Osteoblast (primary cell): ENCODE measurements around the gene INTU. TPM values are rescaled to one million over a fixed set of nuclear protein-coding genes. Genes with fewer than 3 reads are reported as not detected.

Experiments
- DNase-seq: peaks from one replicate; pipeline ENCODE4 v3.0.0; 2011; ENCODE audit warnings: low spot score, mixed read lengths; ENCODE audit not compliant: insufficient read length; ENCODE audit errors: missing footprints
- H2AFZ ChIP-seq: 2 replicates; pipeline ENCODE4 v1.6.0; 2011; ENCODE audit warnings: mild to moderate bottlenecking, low read length
- H3K27ac ChIP-seq: 2 replicates; pipeline ENCODE4 v1.5.1; 2011; ENCODE audit warnings: mild to moderate bottlenecking, low read depth, low read length, moderate library complexity
- H3K27me3 ChIP-seq: 2 replicates; pipeline ENCODE4 v1.6.0; 2012; ENCODE audit warnings: mild to moderate bottlenecking, control low read depth, inconsistent platforms, low read length, moderate library complexity; ENCODE audit not compliant: insufficient read depth
- H3K36me3 ChIP-seq: 2 replicates; pipeline ENCODE4 v1.5.1; 2011; ENCODE audit warnings: mild to moderate bottlenecking, low read length, control low read depth, moderate library complexity; ENCODE audit not compliant: insufficient read depth
- H3K4me1 ChIP-seq: 2 replicates; pipeline ENCODE4 v1.5.1; 2011; ENCODE audit warnings: mild to moderate bottlenecking, low read length, control low read depth, moderate library complexity; ENCODE audit not compliant: insufficient read depth
- H3K4me2 ChIP-seq: 2 replicates; pipeline ENCODE4 v1.6.0; 2011; ENCODE audit warnings: mild to moderate bottlenecking, low read length; ENCODE audit not compliant: insufficient read depth
- H3K4me3 ChIP-seq: fragments of 200-600 bp; sonication (generic); 3 replicates; pipeline ENCODE4 v1.5.1; 2012; ENCODE audit warnings: mild to moderate bottlenecking, low read length, inconsistent platforms; ENCODE audit not compliant: insufficient read depth
- H3K79me2 ChIP-seq: 2 replicates; pipeline ENCODE4 v1.6.0; 2012; ENCODE audit warnings: mild to moderate bottlenecking, low read length, control low read depth, inconsistent platforms; ENCODE audit not compliant: insufficient read depth
- H3K9me3 ChIP-seq: 2 replicates; pipeline ENCODE4 v1.5.1; 2011; ENCODE audit warnings: low read depth, low read length, control low read depth
- H4K20me1 ChIP-seq: 2 replicates; pipeline ENCODE4 v1.6.0; 2012; ENCODE audit warnings: mild to moderate bottlenecking, low read length, control low read depth; ENCODE audit not compliant: insufficient read depth
- CTCF ChIP-seq: IDR thresholded peaks from 2 replicates; pipeline ENCODE4 v1.5.1; 2011; ENCODE audit warnings: mild to moderate bottlenecking, low read depth, low read length, moderate library complexity; ENCODE audit errors: extremely low read depth
- total RNA-seq: library from RNA; depleted of rRNA; stranded (reverse); fragments of >200 nt; gene quantifications from 2 replicates; pipeline ENCODE4 v1.2.3, GENCODE V29; 2012

INTU gene
- total RNA-seq, 1 donor, result 7.6 TPM

GRCh38 chr4:127759893-127760292, 127.1 kb downstream of the INTU start:
- Histone ChIP-seq H3K9me3 (no peaks in the 10 kb centered on the region), H3K36me3 (no peaks in the 10 kb centered on the region), H3K4me2 (no peak overlapping the region), H3K79me2 (no peaks in the 10 kb centered on the region), H3K4me3 (no peak overlapping the region), H2AFZ (peak overlapping the region; percentile 54), H3K27me3 (no peaks in the 10 kb centered on the region), H3K4me1 (no peaks in the 10 kb centered on the region), H3K27ac (no peak overlapping the region), H4K20me1 (no peaks in the 10 kb centered on the region)
- DNase-seq, result no peak
- no peak for TF ChIP-seq CTCF

GRCh38 chr4:127771535-127772275, 138.9 kb downstream of the INTU start:
- no peaks in the 10 kb centered on the region for H3K79me2 ChIP-seq
- H4K20me1 ChIP-seq, result no peaks in the 10 kb centered on the region
- no peak overlapping the region for H3K4me3 ChIP-seq
- DNase-seq, result no peak
- H3K4me2 ChIP-seq, result no peak overlapping the region
- H2AFZ ChIP-seq, result no peak overlapping the region
- no peak overlapping the region for H3K27ac ChIP-seq
- no peaks in the 10 kb centered on the region for H3K9me3 ChIP-seq
- no peaks in the 10 kb centered on the region for H3K27me3 ChIP-seq
- TF ChIP-seq CTCF, result no peak
- H3K36me3 ChIP-seq, result no peaks in the 10 kb centered on the region
- H3K4me1 ChIP-seq, result no peaks in the 10 kb centered on the region

GRCh38 chr4:127772769-127773671, 140.3 kb downstream of the INTU start:
- no peak for DNase-seq
- Histone ChIP-seq H3K4me1 (no peaks in the 10 kb centered on the region), H3K36me3 (no peaks in the 10 kb centered on the region), H3K27me3 (peaks cover 5% of the 10 kb centered on the region), H3K4me2 (no peak overlapping the region), H3K79me2 (no peaks in the 10 kb centered on the region), H3K27ac (no peak overlapping the region), H3K9me3 (no peaks in the 10 kb centered on the region), H4K20me1 (no peaks in the 10 kb centered on the region), H3K4me3 (no peak overlapping the region), H2AFZ (no peak overlapping the region)
- TF ChIP-seq CTCF, result no peak

GRCh38 chr4:127775843-127776242, 143.1 kb downstream of the INTU start:
- no peak for TF ChIP-seq CTCF
- Histone ChIP-seq H2AFZ (no peak overlapping the region), H3K4me1 (no peaks in the 10 kb centered on the region), H3K79me2 (no peaks in the 10 kb centered on the region), H3K27me3 (peaks cover 14% of the 10 kb centered on the region), H3K9me3 (no peaks in the 10 kb centered on the region), H3K27ac (no peak overlapping the region), H3K4me2 (no peak overlapping the region), H3K36me3 (no peaks in the 10 kb centered on the region), H4K20me1 (no peaks in the 10 kb centered on the region), H3K4me3 (no peak overlapping the region)
- DNase-seq, result no peak
